DOHH2 (cell line): ENCODE data around the gene SMOC2.

Experiments used
- CTCF ChIP-seq: fragments of 200-600 bp; sonication (generic); IDR thresholded peaks from one replicate; pipeline ENCODE4 v1.5.1; 2014; ENCODE audit warnings: antibody characterized with exemption, mild to moderate bottlenecking, low read depth, low read length; ENCODE audit not compliant: poor library complexity, severe bottlenecking
- EZH2phosphoT487 ChIP-seq: fragments of 200-600 bp; sonication (generic); IDR thresholded peaks from 2 replicates; pipeline ENCODE4 v1.6.1; 2017; ENCODE audit warnings: borderline replicate concordance, mild to moderate bottlenecking, antibody characterized with exemption, low read length, moderate library complexity, mixed read lengths

- TF ChIP-seq CTCF, result no peak
- no peak for TF ChIP-seq EZH2phosphoT487
These were observed 54.1 kb downstream of the SMOC2 start for GRCh38 chr6:168495133-168495532.
